Hematopoietic multipotent progenitor cell (in vitro differentiated cells): ENCODE data around the gene FGD4. TPM values are rescaled to one million over a fixed set of nuclear protein-coding genes. Genes with fewer than 3 reads are reported as not detected.
"Not testable (repeated sequence)": the region's sequence is repeated elsewhere in the genome, so short reads cannot be mapped to it uniquely, and the experiment has no call there.

ENCODE experiments used
- DNase-seq, 3 donors: peaks; one replicate each; pipeline ENCODE4 v3.0.0-alpha.2; 2011 to 2015; ENCODE audit warnings: low read depth in 2 of 3, low spot score in 2 of 3
- total RNA-seq: library from RNA; depleted of rRNA; stranded (reverse); fragments of >200 nt; gene quantifications from one replicate; pipeline ENCODE4 v1.2.3, GENCODE V29; 2012

FGD4 gene
- total RNA-seq, 1 donor = 3.2 TPM

- no peak for DNase-seq
These were observed 115.9 kb downstream of the FGD4 start for GRCh38 chr12:32515137-32515873.

- DNase-seq = peak in 2 of 3 donors; percentile 70 to 91
These were observed 116.9 kb downstream of the FGD4 start for GRCh38 chr12:32516230-32516629.

- DNase-seq = no peak
These were observed 118.6 kb downstream of the FGD4 start for GRCh38 chr12:32517966-32518365.

- DNase-seq = no peak
These were observed 119.7 kb downstream of the FGD4 start for GRCh38 chr12:32519047-32519446.

GRCh38 chr12:32522331-32523221 lies 123.2 kb downstream of the FGD4 start:
- DNase-seq = peak in 1 of 3 donors; percentile 38

- not testable (repeated sequence) for DNase-seq
These were observed 126.4 kb downstream of the FGD4 start for GRCh38 chr12:32525802-32526201.

GRCh38 chr12:32526343-32526742 lies 127.0 kb downstream of the FGD4 start:
- DNase-seq = not testable (repeated sequence)

- DNase-seq = no peak
These were observed 133.1 kb downstream of the FGD4 start for GRCh38 chr12:32532422-32532821.

GRCh38 chr12:32532951-32533350 lies 133.6 kb downstream of the FGD4 start:
- no peak for DNase-seq

- DNase-seq = not testable (repeated sequence)
These were observed 134.1 kb downstream of the FGD4 start for GRCh38 chr12:32533506-32533905.

- peak in 1 of 3 donors; percentile 39 for DNase-seq
These were observed 134.7 kb downstream of the FGD4 start for GRCh38 chr12:32533971-32534590.

- no peak for DNase-seq
These were observed 135.3 kb downstream of the FGD4 start for GRCh38 chr12:32534698-32535097.

- peak in 2 of 3 donors; percentile 58 to 67 for DNase-seq
These were observed 136.1 kb downstream of the FGD4 start for GRCh38 chr12:32535288-32535999.

GRCh38 chr12:32536000-32536345 lies 136.6 kb downstream of the FGD4 start:
- no peak for DNase-seq

- DNase-seq = no peak
These were observed 142.5 kb downstream of the FGD4 start for GRCh38 chr12:32541754-32542374.

GRCh38 chr12:32542428-32543229 lies 143.3 kb downstream of the FGD4 start:
- DNase-seq = no peak

- no peak for DNase-seq
These were observed 145.5 kb downstream of the FGD4 start for GRCh38 chr12:32544893-32545292.

GRCh38 chr12:32545413-32545980 lies 146.1 kb downstream of the FGD4 start:
- DNase-seq = no peak

- no peak for DNase-seq
These were observed 146.9 kb downstream of the FGD4 start for GRCh38 chr12:32546272-32546671.
